Naive B cell (primary cell): Measurements from ENCODE around the gene PARP9. TPM values are rescaled to one million over a fixed set of nuclear protein-coding genes. Genes with fewer than 3 reads are reported as not detected.

Experiments used
- ATAC-seq, 2 donors: fragments of 150-1000 bp; cut with Tn5 transposase; 2 replicates each; pipeline ENCODE4 v1.10.0; 2021; ENCODE audit warnings: low read depth in 2 of 2, mild to moderate bottlenecking in 2 of 2, moderate library complexity in 2 of 2
- DNase-seq: peaks from one replicate; pipeline ENCODE4 v3.0.0; 2022
- H3K27ac Mint-ChIP-seq, 6 donors: one replicate each; pipeline ENCODE4 v1.8.0; 2020 to 2022; ENCODE audit warnings: mild to moderate bottlenecking in 6 of 6, mixed read lengths in 6 of 6, moderate library complexity in 5 of 6, inconsistent platforms in 2 of 6
- H3K27me3 Mint-ChIP-seq, 3 donors: one replicate each; pipeline ENCODE4 v1.8.0; 2021 to 2022; ENCODE audit warnings: mixed read lengths in 3 of 3, mild to moderate bottlenecking in 1 of 3
- H3K36me3 Mint-ChIP-seq, 2 donors: one replicate each; pipeline ENCODE4 v1.8.0; 2020 to 2022; ENCODE audit warnings: mixed read lengths in 2 of 2, inconsistent platforms in 1 of 2, mild to moderate bottlenecking in 1 of 2
- H3K4me1 Mint-ChIP-seq, 3 donors: one replicate each; pipeline ENCODE4 v1.8.0; 2020 to 2022; ENCODE audit warnings: mixed read lengths in 3 of 3, inconsistent platforms in 1 of 3, mild to moderate bottlenecking in 1 of 3, moderate library complexity in 1 of 3
- H3K4me3 Mint-ChIP-seq, 8 donors: one replicate each; pipeline ENCODE4 v1.8.0; 2020 to 2022; ENCODE audit warnings: mild to moderate bottlenecking in 8 of 8, mixed read lengths in 8 of 8, moderate library complexity in 8 of 8, inconsistent platforms in 2 of 8
- H3K9me3 Mint-ChIP-seq, 7 donors: one replicate each; pipeline ENCODE4 v1.8.0; 2020 to 2022; ENCODE audit warnings: mixed read lengths in 7 of 7, mild to moderate bottlenecking in 5 of 7, inconsistent platforms in 2 of 7, moderate library complexity in 1 of 7
- polyA plus RNA-seq, 6 donors: library from polyadenylated mRNA; unstranded; fragments of 300-500 nt; fragmentation: Illumina TruSeq; gene quantifications; one replicate each; pipeline ENCODE4 v1.2.3, GENCODE V29; 2021; ENCODE audit warnings: low read depth in 6 of 6

Gene PARP9
- polyA plus RNA-seq, 6 donors from 2014 or later = 13.1 to 26.2 (median 18.8) TPM

DNA sequence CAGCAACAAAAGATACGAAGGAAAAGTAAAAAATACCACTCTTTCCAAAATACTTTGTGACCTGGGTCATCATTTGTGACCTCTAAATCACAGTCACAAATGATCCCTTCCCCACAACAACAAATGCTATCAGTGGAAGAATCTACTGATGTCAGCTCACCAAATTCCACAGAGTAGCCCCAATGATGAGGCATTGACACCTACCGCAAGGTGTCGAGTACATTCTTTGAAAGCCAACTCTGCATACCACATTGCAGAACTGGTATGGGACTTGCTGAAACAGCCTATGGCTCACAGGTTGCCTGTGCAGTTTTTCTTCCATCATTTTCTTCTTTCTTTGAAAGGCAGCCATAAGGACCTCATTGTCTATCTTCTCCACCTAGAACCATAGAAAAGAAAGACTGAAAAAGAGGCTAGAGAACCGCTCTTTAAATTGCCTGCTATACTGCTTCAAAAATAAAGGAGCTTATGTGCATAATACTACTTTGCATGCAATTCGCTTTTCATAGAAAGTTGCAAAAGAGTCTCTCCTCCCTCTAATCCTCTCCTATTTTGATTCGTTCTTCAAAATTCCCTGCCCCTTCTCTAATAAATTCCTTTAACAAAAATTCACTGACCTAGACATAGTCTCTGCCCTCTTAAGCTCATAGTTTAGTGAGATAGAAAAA is 28.0 kb downstream of the PARP9 start:
- Mint-ChIP-seq H3K27me3 (no peaks in the 10 kb centered on the region), H3K9me3 (no peaks in the 10 kb centered on the region), H3K4me3 (no peak overlapping the region), H3K36me3 (peaks cover 31 to 47% of the 10 kb centered on the region in 2 donors), H3K27ac (no peak overlapping the region), H3K4me1 (peaks cover 1 to 7% (median 4%) of the 10 kb centered on the region in 3 donors)
- no peak for DNase-seq
- ATAC-seq = no peak

DNA sequence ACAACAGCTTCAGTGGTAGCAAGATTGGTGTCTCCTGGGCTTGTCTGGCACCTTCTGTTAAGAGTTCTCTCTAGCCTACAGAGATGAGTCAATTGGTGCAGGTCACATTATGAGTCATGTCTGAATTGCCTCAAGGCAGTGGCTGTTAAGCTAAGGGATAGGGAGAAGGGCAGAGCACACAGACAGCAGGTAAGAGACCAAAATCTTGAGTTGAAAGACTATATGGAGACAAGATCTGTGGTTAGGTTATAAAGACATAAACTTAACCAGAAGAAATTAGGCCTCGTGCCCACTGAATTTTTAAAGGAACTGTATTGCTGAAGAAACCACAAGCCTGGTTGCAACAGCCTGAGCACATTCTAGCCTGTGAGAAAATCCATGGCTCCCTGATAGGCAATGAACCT is 30.2 kb downstream of the PARP9 start:
- peaks cover 0 to 3% (median 0%) of the 10 kb centered on the region in 3 donors for H3K4me1 Mint-ChIP-seq
- no peak for ATAC-seq
- peaks cover 20 to 38% of the 10 kb centered on the region in 2 donors for H3K36me3 Mint-ChIP-seq
- no peaks in the 10 kb centered on the region for H3K9me3 Mint-ChIP-seq
- no peak overlapping the region for H3K27ac Mint-ChIP-seq
- no peak for DNase-seq
- H3K27me3 Mint-ChIP-seq = no peaks in the 10 kb centered on the region
- H3K4me3 Mint-ChIP-seq = no peak overlapping the region

DNA sequence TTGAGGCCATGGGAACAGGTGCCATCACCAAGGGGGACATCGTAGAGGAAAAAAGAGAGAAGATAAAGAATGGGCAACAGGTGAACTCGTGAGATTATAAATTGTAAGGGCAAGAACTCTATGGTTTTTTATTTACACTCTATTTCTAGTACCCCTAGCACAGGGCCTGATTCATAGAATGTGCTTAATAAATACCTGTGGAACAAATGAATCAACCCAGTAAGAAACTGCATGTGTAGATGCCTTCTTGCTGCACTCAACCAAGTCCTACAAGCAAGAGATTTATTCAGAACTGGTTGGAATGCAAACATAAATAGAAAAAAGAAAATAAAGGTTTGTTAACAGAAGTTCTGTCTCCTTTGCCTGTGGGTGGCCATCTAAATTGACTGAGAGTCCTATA is 30.6 kb downstream of the PARP9 start:
- H3K36me3 Mint-ChIP-seq = peaks cover 17 to 38% of the 10 kb centered on the region in 2 donors
- H3K27ac Mint-ChIP-seq = no peak overlapping the region
- DNase-seq (no peak), ATAC-seq (no peak)
- H3K9me3 Mint-ChIP-seq = no peaks in the 10 kb centered on the region
- H3K4me3 Mint-ChIP-seq = no peak overlapping the region
- H3K27me3 Mint-ChIP-seq = no peaks in the 10 kb centered on the region
- no peaks in the 10 kb centered on the region for H3K4me1 Mint-ChIP-seq

GRCh38 chr3:122530164-122530563 is 33.9 kb downstream of the PARP9 start:
- DNase-seq (no peak), ATAC-seq (no peak)
- no peak overlapping the region for H3K4me3 Mint-ChIP-seq
- H3K9me3 Mint-ChIP-seq = no peaks in the 10 kb centered on the region
- H3K27me3 Mint-ChIP-seq = no peaks in the 10 kb centered on the region
- H3K4me1 Mint-ChIP-seq = no peaks in the 10 kb centered on the region
- peak overlapping the region in 1 of 6 donors; percentile 13 for H3K27ac Mint-ChIP-seq
- H3K36me3 Mint-ChIP-seq = peaks cover 8 to 28% of the 10 kb centered on the region in 2 donors

- no peak for ATAC-seq
- H3K36me3 Mint-ChIP-seq = no peaks in the 10 kb centered on the region
- H3K27ac Mint-ChIP-seq = no peak overlapping the region
- H3K9me3 Mint-ChIP-seq = no peaks in the 10 kb centered on the region
- no peaks in the 10 kb centered on the region for H3K27me3 Mint-ChIP-seq
- H3K4me3 Mint-ChIP-seq = no peak overlapping the region
- H3K4me1 Mint-ChIP-seq = no peaks in the 10 kb centered on the region
- no peak for DNase-seq
Measured at GRCh38 chr3:122523317-122523716, 40.8 kb downstream of the PARP9 start.

DNA sequence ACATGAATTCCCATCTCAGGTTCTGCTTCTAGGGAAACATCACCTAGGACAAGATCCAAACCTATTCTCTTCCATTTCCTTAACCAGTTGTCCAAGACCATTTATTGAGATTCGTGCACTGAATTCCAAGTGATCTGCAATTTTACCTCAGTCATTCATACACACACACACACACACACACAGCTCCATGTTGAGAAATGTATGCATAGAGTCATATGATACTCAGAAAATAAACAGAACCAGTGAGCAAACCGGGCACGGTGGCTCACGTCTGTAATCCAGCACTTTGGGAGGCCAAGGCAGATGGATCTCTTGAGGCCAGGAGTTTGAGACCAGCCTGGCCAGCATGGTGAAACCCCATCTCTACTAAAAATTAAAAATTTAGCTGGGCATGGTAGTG is 43.2 kb downstream of the PARP9 start:
- DNase-seq = no peak
- H3K36me3 Mint-ChIP-seq = no peaks in the 10 kb centered on the region
- H3K9me3 Mint-ChIP-seq = no peaks in the 10 kb centered on the region
- no peaks in the 10 kb centered on the region for H3K27me3 Mint-ChIP-seq
- no peak overlapping the region for H3K27ac Mint-ChIP-seq
- H3K4me1 Mint-ChIP-seq = no peaks in the 10 kb centered on the region
- no peak for ATAC-seq
- peak overlapping the region in 1 of 8 donors; percentile 18 for H3K4me3 Mint-ChIP-seq

GRCh38 chr3:122519693-122520092 is 44.4 kb downstream of the PARP9 start:
- Mint-ChIP-seq H3K4me1 (peaks cover 4 to 5% (median 4%) of the 10 kb centered on the region in 3 donors), H3K27ac (no peak overlapping the region), H3K36me3 (no peaks in the 10 kb centered on the region), H3K27me3 (no peaks in the 10 kb centered on the region), H3K9me3 (no peaks in the 10 kb centered on the region), H3K4me3 (no peak overlapping the region)
- ATAC-seq (no peak), DNase-seq (no peak)

DNA sequence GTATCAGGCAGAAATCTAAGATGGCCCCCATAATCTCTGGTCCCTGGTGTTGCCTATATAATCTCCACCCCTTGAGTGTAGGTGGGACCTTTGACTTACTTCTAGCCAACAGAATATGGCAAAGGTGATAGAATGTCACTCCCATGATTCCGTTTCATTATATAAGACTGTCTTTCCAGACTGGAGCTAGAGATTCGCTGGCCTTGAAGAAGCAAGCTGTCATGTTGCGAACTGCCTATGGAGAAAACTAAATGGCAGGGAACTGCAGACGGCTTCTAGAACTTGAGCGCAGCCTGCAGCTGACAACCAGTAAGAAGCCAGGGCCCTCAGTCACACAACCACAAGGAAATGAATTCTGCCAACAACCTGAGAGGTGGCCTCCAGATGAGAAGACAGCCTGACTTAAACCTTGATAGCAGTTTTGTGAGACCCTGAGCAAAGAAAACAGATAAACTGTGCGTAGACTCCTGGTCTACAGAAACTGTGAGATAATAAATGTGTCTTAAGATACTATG is 47.2 kb downstream of the PARP9 start:
- Mint-ChIP-seq H3K4me1 (peaks cover 15 to 22% (median 21%) of the 10 kb centered on the region in 3 donors), H3K9me3 (no peaks in the 10 kb centered on the region), H3K36me3 (no peaks in the 10 kb centered on the region), H3K4me3 (peak overlapping the region in 1 of 8 donors; percentile 73), H3K27me3 (no peaks in the 10 kb centered on the region), H3K27ac (no peak overlapping the region)
- ATAC-seq = no peak
- DNase-seq = no peak

GRCh38 chr3:122515870-122516269 is 48.2 kb downstream of the PARP9 start:
- H3K9me3 Mint-ChIP-seq = no peaks in the 10 kb centered on the region
- peak overlapping the region in 1 of 6 donors; percentile 4 for H3K27ac Mint-ChIP-seq
- DNase-seq (no peak), ATAC-seq (no peak)
- peaks cover 23 to 32% (median 31%) of the 10 kb centered on the region in 3 donors for H3K4me1 Mint-ChIP-seq
- no peaks in the 10 kb centered on the region for H3K27me3 Mint-ChIP-seq
- H3K36me3 Mint-ChIP-seq = no peaks in the 10 kb centered on the region
- peak overlapping the region in 3 of 8 donors; percentile 28 to 73 (median 71) for H3K4me3 Mint-ChIP-seq

- Mint-ChIP-seq H3K4me3 (peak overlapping the region; percentile 78 to 93 (median 91)), H3K27ac (peak overlapping the region; percentile 88 to 99 (median 96)), H3K36me3 (peaks cover 1 to 4% of the 10 kb centered on the region in 2 donors), H3K9me3 (peaks cover 0 to 2% (median under 1%) of the 10 kb centered on the region in 7 donors), H3K27me3 (no peaks in the 10 kb centered on the region), H3K4me1 (peaks cover 32 to 40% (median 37%) of the 10 kb centered on the region in 3 donors)
- no peak for ATAC-seq
- DNase-seq = no peak
Measured at GRCh38 chr3:122515020-122515468, 49.1 kb downstream of the PARP9 start.

GRCh38 chr3:122514123-122515019 is 49.7 kb downstream of the PARP9 start, which contains the start of gene KPNA1:
Gene KPNA1 (minus strand): TSS chr3:122514939. CDS start chr3:122496565, 18,374 bp downstream.
- Mint-ChIP-seq H3K4me3 (peak within 1 kb of the TSS; percentile 78 to 96 (median 92)), H3K4me1 (peaks cover 34 to 47% (median 38%) of the 10 kb centered on the region in 3 donors)
- ATAC-seq = peak; percentile 78

GRCh38 chr3:122513386-122514122 is 50.5 kb downstream of the PARP9 start:
- Mint-ChIP-seq H3K9me3 (peaks cover 0 to 6% (median 4%) of the 10 kb centered on the region in 7 donors), H3K4me1 (peaks cover 36 to 55% (median 46%) of the 10 kb centered on the region in 3 donors)

More at GRCh38 chr3:122514123-122515019, 49.7 kb downstream of the PARP9 start, which contains the start of gene KPNA1:
- peak; percentile 91 for DNase-seq
- H3K9me3 Mint-ChIP-seq = peaks cover 0 to 6% (median 4%) of the 10 kb centered on the region in 7 donors
- peaks cover 8 to 10% of the 10 kb centered on the region in 2 donors for H3K36me3 Mint-ChIP-seq
- H3K27me3 Mint-ChIP-seq = no peaks in the 10 kb centered on the region
- H3K27ac Mint-ChIP-seq = peak within 1 kb of the TSS; percentile 93 to 99 (median 97)

More at GRCh38 chr3:122513386-122514122, 50.5 kb downstream of the PARP9 start:
- Mint-ChIP-seq H3K27me3 (no peaks in the 10 kb centered on the region), H3K4me3 (peak overlapping the region; percentile 78 to 96 (median 90)), H3K27ac (peak overlapping the region; percentile 93 to 98 (median 97)), H3K36me3 (peaks cover 10 to 11% of the 10 kb centered on the region in 2 donors)
- ATAC-seq (no peak), DNase-seq (no peak)
